HG03354 (cell line): Measurements from ENCODE around the gene MMRN1.

Experiments used
- ATAC-seq: cut with Tn5 transposase; IDR thresholded peaks from one replicate; pipeline ENCODE4 v1.9.1; 2021; ENCODE audit warnings: mild to moderate bottlenecking; ENCODE audit not compliant: unreplicated experiment, poor library complexity, severe bottlenecking

The MMRN1 gene

GRCh38 chr4:89992744-89993143 lies 98.1 kb downstream of the MMRN1 start:
- no peak for ATAC-seq

DNA sequence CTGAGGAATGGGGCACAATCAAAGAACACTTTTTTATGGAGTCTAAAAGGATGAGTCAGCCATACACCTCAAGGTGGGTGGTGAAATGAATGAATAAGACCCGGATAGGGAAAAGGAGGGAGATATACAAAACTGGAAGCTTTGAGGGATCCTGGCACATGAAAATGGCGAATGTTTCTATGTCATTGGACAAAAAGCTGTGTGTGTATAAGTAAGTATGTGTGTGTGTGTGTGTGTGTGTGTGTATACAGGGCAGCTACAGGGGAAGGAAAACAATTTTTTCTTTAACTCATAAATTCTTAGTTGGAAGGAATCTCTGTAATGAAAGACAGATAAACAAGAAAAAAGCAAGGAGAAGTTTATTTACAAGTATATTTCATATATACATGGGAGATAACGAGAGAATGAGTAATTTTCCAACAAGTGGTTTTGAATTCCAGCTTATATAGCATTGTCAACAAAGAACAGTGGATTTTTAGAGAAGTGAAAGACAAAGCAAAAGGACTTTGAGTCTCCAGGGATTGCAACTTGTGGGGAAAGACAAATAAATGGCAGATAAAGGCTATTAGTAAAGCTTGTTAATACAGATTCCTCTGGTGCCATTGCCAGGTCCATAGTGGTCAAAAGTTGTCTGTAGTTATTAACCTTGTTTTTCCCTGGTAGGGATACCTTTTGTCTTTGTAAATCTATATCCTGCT lies 99.7 kb downstream of the MMRN1 start:
- ATAC-seq: no peak

DNA sequence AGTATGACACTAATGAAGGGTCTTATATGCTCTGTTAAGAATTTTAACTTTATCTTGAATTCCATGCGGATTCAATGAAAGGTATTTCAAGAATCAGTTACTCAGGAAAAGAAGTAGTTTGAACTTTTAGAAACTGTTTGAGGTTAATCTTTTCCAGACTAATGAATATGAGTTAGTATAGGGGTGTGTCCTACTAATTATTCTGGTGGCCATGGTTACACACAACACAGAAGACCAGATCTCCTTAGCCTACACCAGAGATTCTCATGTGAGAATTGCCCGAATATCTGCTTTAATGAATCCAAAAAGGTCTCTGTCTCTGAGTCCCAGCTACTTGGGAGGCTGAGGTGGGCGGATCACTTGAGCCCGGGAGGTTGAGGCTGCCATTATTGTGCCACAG lies 100.4 kb downstream of the MMRN1 start:
- no peak for ATAC-seq

DNA sequence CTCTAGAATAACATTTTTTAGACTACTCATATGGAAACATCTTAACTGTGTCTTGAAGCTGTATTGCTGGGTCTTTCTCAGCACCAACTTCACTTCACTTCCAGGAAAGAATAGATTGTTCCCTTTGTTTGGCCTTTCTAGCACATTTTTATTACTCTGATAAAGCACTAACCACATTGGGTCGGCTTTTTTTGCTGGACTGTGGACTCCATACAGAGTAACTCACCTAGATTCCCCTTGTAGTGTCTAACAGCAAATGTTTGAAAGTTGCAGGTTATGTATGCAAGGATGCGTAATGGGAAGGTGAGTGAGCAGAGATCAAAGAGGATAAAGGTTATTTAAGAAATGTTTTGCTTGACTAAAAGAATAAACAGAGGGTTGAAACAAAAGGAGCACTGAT lies 101.2 kb downstream of the MMRN1 start:
- ATAC-seq: no peak

GRCh38 chr4:89997171-89997704 lies 102.6 kb downstream of the MMRN1 start:
- no peak for ATAC-seq

DNA sequence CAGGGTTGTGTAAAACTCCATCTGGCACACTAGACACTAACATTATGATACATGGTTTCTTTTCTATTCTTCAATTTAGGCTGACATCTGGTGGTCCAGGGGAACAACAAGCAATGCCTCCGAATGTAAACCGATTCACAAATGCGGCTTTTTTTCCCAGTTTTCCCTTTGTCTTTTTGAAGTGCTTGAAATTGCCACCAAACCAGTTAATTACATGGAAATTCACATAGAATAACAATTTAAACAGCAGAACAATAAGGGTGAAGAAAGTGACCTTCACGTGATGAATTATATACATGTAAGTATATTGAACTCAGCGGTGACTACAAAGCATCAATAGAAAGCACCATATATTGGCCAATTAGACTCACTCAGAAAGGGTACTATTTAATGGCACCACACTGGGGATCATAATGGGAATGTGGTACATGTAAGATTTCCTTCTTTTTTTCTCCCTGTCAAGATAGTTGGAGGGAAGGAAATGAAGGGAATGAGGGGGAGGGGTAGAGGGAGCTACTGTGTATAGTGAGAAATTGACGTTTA lies 103.9 kb downstream of the MMRN1 start:
- ATAC-seq: no peak

DNA sequence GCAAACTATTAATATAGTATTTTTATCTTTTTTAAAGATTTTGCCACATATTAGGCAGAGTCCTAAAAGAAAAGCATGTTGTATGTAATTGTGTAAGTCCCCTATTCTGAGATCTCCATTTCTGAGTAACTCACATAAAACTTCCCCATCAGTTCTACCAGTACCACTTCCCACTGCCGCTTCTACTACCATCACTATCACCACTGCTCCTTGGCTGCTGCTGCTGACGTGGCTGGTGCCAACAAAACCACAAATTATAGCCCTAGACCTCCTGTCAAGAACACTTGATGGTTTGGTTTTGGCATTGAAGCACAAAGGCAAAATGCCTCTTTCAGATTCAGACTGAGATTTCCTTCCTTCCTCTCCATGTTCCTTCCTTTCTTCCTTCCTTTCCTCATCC lies 106.4 kb downstream of the MMRN1 start:
- no peak for ATAC-seq

DNA sequence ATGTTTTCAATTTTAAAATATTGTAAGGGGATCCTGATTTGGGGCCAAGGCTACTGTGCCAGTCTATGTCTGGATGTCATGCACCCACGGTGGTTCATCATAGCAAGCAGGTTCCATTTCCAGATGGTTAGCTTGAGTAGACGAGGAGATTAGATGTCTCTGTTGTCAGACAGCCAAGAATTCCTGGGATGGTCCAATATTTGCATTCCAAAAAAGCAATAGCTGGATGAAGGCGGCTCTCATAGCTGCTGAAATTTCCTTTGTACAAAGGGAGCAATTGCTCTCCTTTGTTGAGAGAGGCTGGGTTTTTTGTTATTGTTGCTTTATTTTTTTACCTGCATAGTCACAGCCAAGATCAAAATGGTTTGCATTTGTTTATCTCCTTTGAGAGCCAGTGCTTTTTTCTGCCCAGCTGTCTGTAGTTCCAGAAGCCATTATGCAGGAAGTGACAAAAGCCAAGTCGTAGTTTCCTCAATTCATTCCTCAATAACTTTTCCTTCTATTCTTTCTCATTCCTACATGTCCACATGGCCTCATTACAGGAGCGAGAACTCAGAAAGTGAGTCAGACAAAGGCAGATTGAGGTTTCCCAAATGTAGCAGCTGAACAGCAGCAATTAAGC lies 107.9 kb downstream of the MMRN1 start:
- no peak for ATAC-seq
